Glutamatergic neuron (in vitro differentiated cells): ENCODE results near the gene CALR3. TPM values are rescaled to one million over a fixed set of nuclear protein-coding genes. Genes with fewer than 3 reads are reported as not detected.
"Not testable (repeated sequence)": the region's sequence is repeated elsewhere in the genome, so short reads cannot be mapped to it uniquely, and the experiment has no call there.

Source experiments
- DNase-seq: peaks from one replicate; pipeline ENCODE4 v3.0.0; 2022
- H3K27ac Mint-ChIP-seq: one replicate; pipeline ENCODE4 v1.8.0; 2020; ENCODE audit warnings: mild to moderate bottlenecking, mixed read lengths, inconsistent platforms; ENCODE audit not compliant: unreplicated experiment
- H3K27me3 Mint-ChIP-seq: one replicate; pipeline ENCODE4 v1.8.0; 2020; ENCODE audit warnings: mild to moderate bottlenecking, moderate library complexity, mixed read lengths, inconsistent platforms; ENCODE audit not compliant: unreplicated experiment
- H3K36me3 Mint-ChIP-seq: one replicate; pipeline ENCODE4 v1.8.0; 2020; ENCODE audit warnings: mild to moderate bottlenecking, mixed read lengths, inconsistent platforms; ENCODE audit not compliant: unreplicated experiment
- H3K4me1 Mint-ChIP-seq: one replicate; pipeline ENCODE4 v1.8.0; 2020; ENCODE audit warnings: mild to moderate bottlenecking, low read depth, mixed read lengths, inconsistent platforms; ENCODE audit not compliant: unreplicated experiment
- H3K4me3 Mint-ChIP-seq: one replicate; pipeline ENCODE4 v1.8.0; 2020; ENCODE audit warnings: mild to moderate bottlenecking, mixed read lengths, inconsistent platforms; ENCODE audit not compliant: unreplicated experiment
- H3K9me3 Mint-ChIP-seq: one replicate; pipeline ENCODE4 v1.8.0; 2020; ENCODE audit warnings: mild to moderate bottlenecking, moderate library complexity, mixed read lengths, inconsistent platforms; ENCODE audit not compliant: unreplicated experiment
- CTCF ChIP-seq: fragments of 200-600 bp; sonication (generic); IDR thresholded peaks from one replicate; pipeline ENCODE4 v1.5.0; 2021; ENCODE audit not compliant: partially characterized antibody, unreplicated experiment
- total RNA-seq: library from RNA; stranded (reverse); fragmentation: NEBNext Ultra II Directional; extraction: Animal tissue kit (Norgen Biotek cat#: 25700); gene quantifications from one replicate; pipeline ENCODE4 v1.2.1, GENCODE V29; 2021; ENCODE audit not compliant: unreplicated experiment

The CALR3 gene
- total RNA-seq, 1 donor from 2014 or later: not detected

GRCh38 chr19:16452325-16452724 lies 43.6 kb downstream of the CALR3 start:
- Mint-ChIP-seq H3K27ac (no peak overlapping the region), H3K36me3 (no peaks in the 10 kb centered on the region), H3K27me3 (peaks cover 7% of the 10 kb centered on the region), H3K9me3 (peaks cover 8% of the 10 kb centered on the region), H3K4me3 (no peak overlapping the region), H3K4me1 (peaks cover 23% of the 10 kb centered on the region)
- DNase-seq: no peak
- TF ChIP-seq CTCF: no peak

GRCh38 chr19:16449330-16449961 lies 46.5 kb downstream of the CALR3 start:
- TF ChIP-seq CTCF: no peak
- no peaks in the 10 kb centered on the region for H3K36me3 Mint-ChIP-seq
- H3K27ac Mint-ChIP-seq: no peak overlapping the region
- H3K4me1 Mint-ChIP-seq: peaks cover 31% of the 10 kb centered on the region
- H3K27me3 Mint-ChIP-seq: peaks cover 2% of the 10 kb centered on the region
- H3K9me3 Mint-ChIP-seq: no peaks in the 10 kb centered on the region
- DNase-seq: no peak
- H3K4me3 Mint-ChIP-seq: no peak overlapping the region

- H3K9me3 Mint-ChIP-seq, H3K36me3 Mint-ChIP-seq, H3K27ac Mint-ChIP-seq, DNase-seq, H3K27me3 Mint-ChIP-seq, H3K4me3 Mint-ChIP-seq: not testable (repeated sequence)
- H3K4me1 Mint-ChIP-seq: peaks cover 31% of the 10 kb centered on the region
Measured at GRCh38 chr19:16448872-16449271, 47.1 kb downstream of the CALR3 start.

- H3K36me3 Mint-ChIP-seq: no peaks in the 10 kb centered on the region
- peaks cover 40% of the 10 kb centered on the region for H3K4me1 Mint-ChIP-seq
- no peak for TF ChIP-seq CTCF
- peaks cover 2% of the 10 kb centered on the region for H3K9me3 Mint-ChIP-seq
- H3K27me3 Mint-ChIP-seq: peaks cover 6% of the 10 kb centered on the region
- peak overlapping the region; percentile 17 for H3K27ac Mint-ChIP-seq
- no peak for DNase-seq
- no peak overlapping the region for H3K4me3 Mint-ChIP-seq
Measured at GRCh38 chr19:16446724-16447368, 49.1 kb downstream of the CALR3 start.

GRCh38 chr19:16446108-16446723 lies 49.8 kb downstream of the CALR3 start:
- Mint-ChIP-seq H3K4me3 (no peak overlapping the region), H3K27me3 (peaks cover 6% of the 10 kb centered on the region), H3K9me3 (peaks cover 2% of the 10 kb centered on the region), H3K4me1 (peaks cover 42% of the 10 kb centered on the region), H3K27ac (peak overlapping the region; percentile 70), H3K36me3 (no peaks in the 10 kb centered on the region)
- no peak for TF ChIP-seq CTCF
- DNase-seq: no peak
